ENCODE results near the gene ZNF853.

Gene ZNF853

DNA sequence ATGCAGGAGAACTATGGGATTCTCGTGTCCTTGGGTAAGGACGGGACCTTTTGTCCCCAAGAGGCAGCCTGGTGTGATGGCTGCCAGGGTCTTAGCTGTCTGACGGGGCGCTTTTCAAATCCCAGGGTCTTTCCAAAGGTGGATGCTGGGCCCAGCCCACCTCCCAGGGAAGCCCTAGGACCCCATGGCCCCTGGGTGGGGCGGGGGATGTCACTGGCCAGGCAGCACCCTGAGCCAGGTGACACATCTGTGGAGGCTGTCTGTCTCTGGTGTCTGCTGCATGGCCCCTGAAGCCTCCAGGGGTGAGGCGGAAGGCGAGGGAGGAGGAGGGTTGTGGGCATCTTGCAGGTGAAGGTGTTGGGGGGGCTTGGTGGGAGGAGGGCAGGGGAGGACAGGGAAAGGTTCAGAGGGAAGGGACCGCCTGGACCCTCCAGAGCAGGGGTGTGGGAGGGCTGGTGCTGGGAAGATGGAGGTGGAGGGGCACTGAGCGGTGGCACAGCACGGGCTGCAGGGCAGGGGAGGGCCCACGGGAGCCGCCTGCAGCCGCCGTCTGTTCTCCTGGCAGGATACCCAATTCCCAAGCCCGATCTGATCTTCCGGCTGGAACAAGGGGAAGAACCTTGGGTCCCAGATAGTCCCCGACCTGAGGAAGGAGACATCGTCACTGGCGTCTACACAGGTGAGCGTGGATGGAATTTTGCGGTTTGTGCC, 28.7 kb downstream of the ZNF853 start:
- H3K4me1 ChIP-seq (ENCODE audit: control insufficient read depth, insufficient read depth, low read length) = no peaks in the 10 kb centered on the region
- H3K27me3 ChIP-seq (ENCODE audit: control insufficient read depth, insufficient read depth, low read length) = no peaks in the 10 kb centered on the region
- H3K36me3 ChIP-seq (ENCODE audit: control insufficient read depth, insufficient read depth, low read length) = peaks cover 37% of the 10 kb centered on the region
- no peak overlapping the region for H3K27ac ChIP-seq (ENCODE audit: low read depth, low read length)
- H3K4me3 ChIP-seq (ENCODE audit: low read length) = no peak overlapping the region
- no peak overlapping the region for H3K9ac ChIP-seq (ENCODE audit: low read length)

DNA sequence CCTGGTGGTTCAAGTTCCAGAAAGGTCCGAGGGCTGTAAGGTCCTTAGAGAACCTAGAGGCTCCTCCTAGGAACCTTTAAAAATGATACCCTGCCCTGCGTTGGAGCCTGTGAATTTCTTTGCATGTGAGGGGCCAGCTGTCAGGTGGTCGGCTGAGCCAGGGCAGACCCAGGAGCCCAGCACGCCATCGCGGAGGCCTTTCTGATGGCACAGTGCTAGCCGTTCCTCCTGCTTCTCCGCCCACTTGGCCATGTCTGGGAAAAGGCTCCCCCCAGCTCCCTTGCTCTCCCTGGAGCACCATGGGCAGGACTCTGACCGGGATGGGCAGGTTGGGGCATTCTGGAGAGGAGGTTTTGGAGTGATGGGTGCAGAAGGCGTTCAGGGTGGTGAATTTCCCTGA, 29.3 kb downstream of the ZNF853 start:
- Histone ChIP-seq H3K36me3 (ENCODE audit: control insufficient read depth, insufficient read depth, low read length) (peaks cover 41% of the 10 kb centered on the region), H3K27ac (ENCODE audit: low read depth, low read length) (no peak overlapping the region), H3K4me1 (ENCODE audit: control insufficient read depth, insufficient read depth, low read length) (no peaks in the 10 kb centered on the region), H3K27me3 (ENCODE audit: control insufficient read depth, insufficient read depth, low read length) (no peaks in the 10 kb centered on the region), H3K4me3 (ENCODE audit: low read length) (no peak overlapping the region), H3K9ac (ENCODE audit: low read length) (no peak overlapping the region)

DNA sequence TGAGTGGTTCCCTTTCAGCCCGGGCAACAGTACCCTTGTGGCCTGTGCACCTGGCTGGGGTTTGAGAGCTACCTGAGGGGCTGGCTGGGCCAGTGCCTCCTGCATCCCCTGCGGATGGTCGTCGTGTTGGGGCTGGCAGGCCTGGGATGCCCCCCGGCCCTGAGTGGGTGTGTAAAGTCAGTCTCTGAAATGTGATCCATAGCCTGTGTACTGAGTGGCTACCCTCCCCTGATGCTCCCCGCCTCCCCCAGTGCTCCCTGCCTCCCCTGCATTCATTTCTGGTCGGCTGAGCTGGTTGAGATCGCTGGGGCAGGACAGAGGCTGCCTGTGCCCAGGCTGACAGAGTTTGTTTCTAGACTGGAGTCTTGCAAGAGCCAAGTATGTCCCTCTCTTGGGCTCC, 31.1 kb downstream of the ZNF853 start:
- H3K36me3 ChIP-seq (ENCODE audit: control insufficient read depth, insufficient read depth, low read length) = peaks cover 41% of the 10 kb centered on the region
- H3K9ac ChIP-seq (ENCODE audit: low read length) = no peak overlapping the region
- H3K4me1 ChIP-seq (ENCODE audit: control insufficient read depth, insufficient read depth, low read length) = no peaks in the 10 kb centered on the region
- H3K27ac ChIP-seq (ENCODE audit: low read depth, low read length) = no peak overlapping the region
- H3K4me3 ChIP-seq (ENCODE audit: low read length) = no peak overlapping the region
- H3K27me3 ChIP-seq (ENCODE audit: control insufficient read depth, insufficient read depth, low read length) = no peaks in the 10 kb centered on the region

DNA sequence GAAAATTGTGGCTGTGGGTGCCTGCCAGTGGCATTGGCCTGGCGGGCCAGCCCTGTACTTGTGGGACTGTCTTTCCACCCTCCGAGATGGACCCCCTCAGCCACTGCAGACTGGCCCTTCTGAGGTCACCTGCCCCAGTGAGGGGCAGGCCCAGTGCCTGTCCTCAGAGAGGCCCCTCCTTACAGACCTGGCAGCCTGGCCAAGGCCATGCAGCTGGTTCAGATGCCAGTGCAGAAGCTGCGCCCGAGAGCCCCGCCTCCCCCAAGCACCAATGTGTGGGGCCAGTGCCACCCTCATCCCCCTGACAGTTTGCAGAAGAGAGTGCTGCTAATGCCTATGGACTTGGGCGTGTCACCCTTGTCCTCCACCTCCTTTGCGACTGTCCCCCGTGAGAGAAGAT, 31.7 kb downstream of the ZNF853 start:
- H3K4me1 ChIP-seq (ENCODE audit: control insufficient read depth, insufficient read depth, low read length) = no peaks in the 10 kb centered on the region
- H3K4me3 ChIP-seq (ENCODE audit: low read length) = no peak overlapping the region
- no peaks in the 10 kb centered on the region for H3K27me3 ChIP-seq (ENCODE audit: control insufficient read depth, insufficient read depth, low read length)
- no peak overlapping the region for H3K27ac ChIP-seq (ENCODE audit: low read depth, low read length)
- peaks cover 42% of the 10 kb centered on the region for H3K36me3 ChIP-seq (ENCODE audit: control insufficient read depth, insufficient read depth, low read length)
- H3K9ac ChIP-seq (ENCODE audit: low read length) = no peak overlapping the region

DNA sequence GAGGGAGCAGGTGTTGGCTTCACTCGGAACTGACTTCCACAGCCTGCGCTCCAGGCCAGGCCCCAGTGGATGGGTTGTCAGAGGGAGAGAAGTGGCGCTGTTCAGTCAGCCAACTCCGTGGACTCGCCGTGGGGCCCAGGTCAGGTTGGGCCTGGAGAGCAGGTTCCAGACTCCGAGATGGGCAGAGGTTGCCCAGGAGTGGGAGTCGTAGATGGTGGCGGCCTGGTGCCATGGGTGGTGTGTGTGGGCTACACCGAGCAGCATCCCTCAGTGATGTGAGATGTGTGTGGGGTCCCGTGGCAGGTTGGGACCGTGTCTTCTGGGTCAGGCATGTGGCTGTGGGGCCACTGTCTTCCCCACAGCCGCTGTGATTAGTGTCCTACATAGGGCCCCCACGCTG, 32.1 kb downstream of the ZNF853 start:
- Histone ChIP-seq H3K27me3 (ENCODE audit: control insufficient read depth, insufficient read depth, low read length) (no peaks in the 10 kb centered on the region), H3K9ac (ENCODE audit: low read length) (no peak overlapping the region), H3K4me3 (ENCODE audit: low read length) (no peak overlapping the region), H3K27ac (ENCODE audit: low read depth, low read length) (no peak overlapping the region), H3K4me1 (ENCODE audit: control insufficient read depth, insufficient read depth, low read length) (no peaks in the 10 kb centered on the region), H3K36me3 (ENCODE audit: control insufficient read depth, insufficient read depth, low read length) (peaks cover 40% of the 10 kb centered on the region)

DNA sequence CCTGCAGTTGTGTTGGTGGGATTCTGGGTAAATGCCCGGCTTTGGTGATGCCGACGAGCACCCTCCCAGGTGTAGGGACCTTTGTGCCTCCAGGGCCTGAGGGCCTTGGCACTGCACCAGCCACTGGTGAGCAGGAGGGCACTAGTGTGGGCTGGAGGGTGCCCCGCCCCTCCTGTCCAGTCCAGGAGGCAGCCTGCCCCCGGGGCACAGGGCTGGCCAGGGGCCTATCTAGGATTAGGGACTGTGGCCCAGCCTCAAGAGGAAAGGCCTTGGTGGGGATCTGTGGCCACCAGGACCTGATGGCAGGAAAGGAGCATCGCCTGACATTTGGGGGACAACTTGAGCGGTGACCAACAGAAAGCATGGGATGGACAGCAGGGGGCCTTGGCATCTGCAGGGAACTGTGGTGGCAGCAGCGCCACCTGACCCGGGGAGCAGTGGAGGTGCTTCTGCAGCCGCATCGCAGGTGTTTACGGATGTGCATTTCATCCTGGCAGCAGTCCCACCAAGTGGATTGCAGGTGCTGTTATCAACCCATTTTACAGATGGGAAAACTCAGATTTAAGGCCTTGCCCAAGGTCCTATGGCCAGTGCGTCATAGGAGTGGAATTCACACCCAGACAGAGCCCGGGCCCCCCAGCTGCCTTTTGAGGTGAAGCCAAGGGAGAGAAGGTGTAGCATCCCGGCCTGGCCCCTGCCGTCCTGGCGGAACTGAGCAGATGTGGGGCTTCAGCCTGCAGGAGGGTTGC, 32.8 kb downstream of the ZNF853 start:
- peaks cover 42% of the 10 kb centered on the region for H3K36me3 ChIP-seq (ENCODE audit: control insufficient read depth, insufficient read depth, low read length)

DNA sequence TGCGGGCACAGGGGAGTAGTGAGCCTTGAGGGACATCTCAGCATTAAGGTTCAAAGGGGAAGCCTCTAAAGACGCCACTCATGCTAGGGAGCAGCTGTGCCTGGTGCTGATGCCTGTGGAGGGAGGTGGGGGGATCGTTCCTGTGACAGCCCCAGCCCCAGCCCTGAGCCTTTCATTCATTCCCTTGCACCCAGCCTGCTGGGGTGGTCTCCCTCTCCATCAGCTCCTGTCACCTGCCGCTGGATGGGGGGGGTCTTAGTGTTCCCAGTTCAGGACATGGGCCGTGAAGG, 33.4 kb downstream of the ZNF853 start:
- Histone ChIP-seq H3K27me3 (ENCODE audit: control insufficient read depth, insufficient read depth, low read length) (no peaks in the 10 kb centered on the region), H3K27ac (ENCODE audit: low read depth, low read length) (no peak overlapping the region), H3K4me3 (ENCODE audit: low read length) (no peak overlapping the region), H3K4me1 (ENCODE audit: control insufficient read depth, insufficient read depth, low read length) (no peaks in the 10 kb centered on the region), H3K36me3 (ENCODE audit: control insufficient read depth, insufficient read depth, low read length) (peaks cover 37% of the 10 kb centered on the region), H3K9ac (ENCODE audit: low read length) (no peak overlapping the region)

More for the DNA sequence above, 32.8 kb downstream of the ZNF853 start:
- Histone ChIP-seq H3K27ac (ENCODE audit: low read depth, low read length) (no peak overlapping the region), H3K9ac (ENCODE audit: low read length) (no peak overlapping the region), H3K4me3 (ENCODE audit: low read length) (no peak overlapping the region), H3K27me3 (ENCODE audit: control insufficient read depth, insufficient read depth, low read length) (no peaks in the 10 kb centered on the region), H3K4me1 (ENCODE audit: control insufficient read depth, insufficient read depth, low read length) (no peaks in the 10 kb centered on the region)

DNA sequence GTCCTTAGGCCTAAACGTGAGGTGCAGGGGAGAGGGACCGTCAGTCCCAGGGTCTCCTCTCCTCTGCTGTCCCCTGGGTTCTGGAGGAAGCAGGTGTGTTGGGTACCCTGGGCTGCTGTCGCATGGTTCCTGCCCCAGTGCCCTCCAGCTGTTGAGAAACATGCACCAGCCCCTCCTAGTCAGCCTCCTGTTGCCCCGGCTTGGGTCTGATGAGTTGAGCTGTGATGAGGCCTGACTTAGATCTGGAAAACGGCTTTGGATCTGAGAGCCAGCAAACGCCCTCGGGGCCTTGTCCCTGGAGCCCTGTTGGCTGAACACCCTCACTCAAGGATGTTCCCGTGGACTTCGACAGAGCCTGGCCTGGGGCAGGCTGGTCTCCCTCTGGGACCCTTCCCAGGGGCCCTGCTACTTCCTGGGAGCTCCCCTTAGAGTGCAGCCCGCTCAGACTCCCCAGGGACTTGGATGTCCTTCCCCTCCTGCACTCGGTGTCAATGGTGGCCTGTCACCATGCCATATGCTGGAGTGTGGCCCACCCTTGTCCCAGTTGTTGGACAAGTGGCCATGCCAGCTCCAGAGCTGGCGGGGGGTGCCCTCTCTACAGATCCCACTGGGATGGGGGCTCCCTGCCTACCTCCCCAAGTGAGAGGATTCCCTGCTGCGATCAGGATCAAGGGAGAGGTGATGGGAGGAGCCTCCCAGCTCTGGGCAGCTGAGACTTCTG, 34.0 kb downstream of the ZNF853 start:
- Histone ChIP-seq H3K9ac (ENCODE audit: low read length) (no peak overlapping the region), H3K27ac (ENCODE audit: low read depth, low read length) (no peak overlapping the region), H3K4me3 (ENCODE audit: low read length) (no peak overlapping the region), H3K4me1 (ENCODE audit: control insufficient read depth, insufficient read depth, low read length) (no peaks in the 10 kb centered on the region), H3K27me3 (ENCODE audit: control insufficient read depth, insufficient read depth, low read length) (no peaks in the 10 kb centered on the region), H3K36me3 (ENCODE audit: control insufficient read depth, insufficient read depth, low read length) (peaks cover 35% of the 10 kb centered on the region)

DNA sequence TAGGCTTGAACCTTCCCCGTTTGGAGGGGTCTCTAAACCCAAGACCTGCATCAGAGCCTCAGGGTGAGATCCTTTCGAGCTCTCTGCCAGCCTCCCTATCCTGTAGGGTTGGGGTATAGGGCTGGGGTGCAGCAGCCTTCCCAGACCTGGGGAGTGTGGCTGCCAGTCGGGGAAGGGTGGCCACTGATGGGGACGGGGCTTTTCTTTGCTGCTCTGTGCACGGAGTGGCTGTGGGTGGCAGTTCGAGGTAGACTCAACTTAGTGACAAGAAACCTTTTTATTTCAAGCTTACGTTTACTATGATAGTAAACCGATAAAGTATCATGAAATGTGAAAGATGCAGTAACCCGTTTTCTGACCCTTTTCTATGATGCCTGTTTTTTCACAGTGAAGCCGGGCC, 34.7 kb downstream of the ZNF853 start:
- no peak overlapping the region for H3K4me3 ChIP-seq (ENCODE audit: low read length)
- no peak overlapping the region for H3K27ac ChIP-seq (ENCODE audit: low read depth, low read length)
- H3K4me1 ChIP-seq (ENCODE audit: control insufficient read depth, insufficient read depth, low read length) = no peaks in the 10 kb centered on the region
- H3K9ac ChIP-seq (ENCODE audit: low read length) = no peak overlapping the region
- H3K36me3 ChIP-seq (ENCODE audit: control insufficient read depth, insufficient read depth, low read length) = peaks cover 33% of the 10 kb centered on the region
- no peaks in the 10 kb centered on the region for H3K27me3 ChIP-seq (ENCODE audit: control insufficient read depth, insufficient read depth, low read length)

DNA sequence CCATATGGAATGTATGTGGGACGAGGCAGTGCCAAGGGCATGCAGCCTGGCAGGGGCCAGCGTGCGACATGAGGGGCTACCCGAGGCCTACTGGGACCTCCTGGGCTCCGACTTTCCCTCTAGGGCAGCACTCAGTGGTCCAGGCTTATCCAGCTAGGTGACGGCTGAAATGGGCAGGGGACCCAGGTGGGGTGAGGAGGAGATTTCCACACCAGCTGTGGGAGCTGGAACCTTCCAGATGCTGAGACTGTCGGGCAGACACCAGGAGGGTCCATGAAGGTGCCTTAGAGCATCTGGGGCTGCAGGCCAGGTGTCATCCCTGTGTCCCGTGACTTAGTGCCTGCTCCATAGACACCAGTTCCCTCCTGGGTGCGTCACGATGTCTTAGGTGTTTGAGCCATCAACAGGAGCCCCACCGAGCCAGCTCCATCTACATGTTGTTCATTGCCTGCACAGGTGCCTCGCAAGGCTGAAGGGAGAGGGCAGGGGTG, 35.2 kb downstream of the ZNF853 start:
- Histone ChIP-seq H3K4me1 (ENCODE audit: control insufficient read depth, insufficient read depth, low read length) (no peaks in the 10 kb centered on the region), H3K27me3 (ENCODE audit: control insufficient read depth, insufficient read depth, low read length) (no peaks in the 10 kb centered on the region), H3K4me3 (ENCODE audit: low read length) (no peak overlapping the region), H3K27ac (ENCODE audit: low read depth, low read length) (no peak overlapping the region), H3K36me3 (ENCODE audit: control insufficient read depth, insufficient read depth, low read length) (peaks cover 35% of the 10 kb centered on the region), H3K9ac (ENCODE audit: low read length) (no peak overlapping the region)

DNA sequence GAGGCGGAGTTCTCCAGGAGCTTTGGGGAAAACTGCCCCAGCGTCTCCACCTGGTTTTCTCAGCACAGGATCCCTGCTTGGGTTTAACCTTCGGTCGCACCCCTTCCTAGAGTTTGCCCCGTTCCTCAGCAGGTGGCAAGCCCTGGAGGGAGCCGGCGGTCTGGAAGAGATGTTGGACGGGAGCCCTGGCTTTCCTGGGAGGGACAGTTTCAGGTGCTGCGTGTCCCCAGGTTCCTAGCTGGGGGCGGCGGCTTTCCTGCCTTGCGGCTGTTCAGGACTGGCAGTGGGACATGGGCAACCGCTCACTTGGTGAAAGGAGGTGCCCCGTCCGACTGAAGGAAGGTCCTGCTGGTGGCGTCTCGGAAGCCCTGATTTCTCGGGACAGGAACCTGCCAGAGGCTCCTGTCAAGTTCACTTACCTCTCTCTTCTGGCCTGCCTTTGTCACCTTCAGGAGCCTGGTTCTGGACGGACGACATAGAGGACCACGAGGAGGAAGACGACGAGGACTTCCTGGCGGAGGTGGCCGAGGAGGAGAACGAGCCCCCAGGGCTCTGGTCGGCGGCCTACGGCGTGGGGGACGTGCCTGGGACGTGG, 36.5 kb downstream of the ZNF853 start:
- Histone ChIP-seq H3K4me1 (ENCODE audit: control insufficient read depth, insufficient read depth, low read length) (no peaks in the 10 kb centered on the region), H3K4me3 (ENCODE audit: low read length) (no peak overlapping the region), H3K36me3 (ENCODE audit: control insufficient read depth, insufficient read depth, low read length) (peaks cover 35% of the 10 kb centered on the region), H3K27ac (ENCODE audit: low read depth, low read length) (no peak overlapping the region), H3K27me3 (ENCODE audit: control insufficient read depth, insufficient read depth, low read length) (no peaks in the 10 kb centered on the region), H3K9ac (ENCODE audit: low read length) (no peak overlapping the region)

DNA sequence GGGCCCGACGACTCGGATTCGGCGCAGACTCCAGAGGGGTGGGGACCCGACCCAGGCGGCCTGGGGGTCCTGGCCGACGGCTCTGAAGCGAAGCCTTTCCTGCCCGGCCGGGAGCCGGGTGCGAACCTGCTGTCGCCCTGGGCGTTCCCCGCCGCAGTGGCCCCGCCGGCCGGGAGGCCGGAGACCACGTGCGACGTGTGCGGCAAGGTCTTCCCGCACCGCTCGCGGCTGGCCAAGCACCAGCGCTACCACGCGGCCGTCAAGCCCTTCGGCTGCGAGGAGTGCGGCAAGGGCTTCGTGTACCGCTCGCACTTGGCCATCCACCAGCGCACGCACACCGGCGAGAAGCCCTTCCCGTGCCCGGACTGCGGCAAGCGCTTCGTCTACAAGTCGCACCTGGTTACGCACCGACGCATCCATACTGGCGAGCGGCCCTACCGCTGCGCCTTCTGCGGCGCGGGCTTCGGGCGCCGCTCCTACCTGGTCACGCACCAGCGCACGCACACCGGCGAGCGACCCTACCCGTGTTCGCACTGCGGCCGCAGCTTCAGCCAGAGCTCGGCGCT, 37.1 kb downstream of the ZNF853 start:
- H3K4me3 ChIP-seq (ENCODE audit: low read length) = no peak overlapping the region
- no peaks in the 10 kb centered on the region for H3K27me3 ChIP-seq (ENCODE audit: control insufficient read depth, insufficient read depth, low read length)
- no peak overlapping the region for H3K27ac ChIP-seq (ENCODE audit: low read depth, low read length)
- H3K4me1 ChIP-seq (ENCODE audit: control insufficient read depth, insufficient read depth, low read length) = no peaks in the 10 kb centered on the region
- H3K9ac ChIP-seq (ENCODE audit: low read length) = no peak overlapping the region
- H3K36me3 ChIP-seq (ENCODE audit: control insufficient read depth, insufficient read depth, low read length) = peaks cover 32% of the 10 kb centered on the region

All from rectal smooth muscle tissue (tissue), 1 donor.